Measurements from ENCODE around the gene MICA. TPM values are rescaled to one million over a fixed set of nuclear protein-coding genes. Genes with fewer than 3 reads are reported as not detected.
A peak's percentile ranks its signal among the peaks of the same experiment; 100 is the strongest.

The MICA gene
- total and polyA plus RNA-seq, 9 of the 15 experiments (the other 6 are each of a cell fraction or from before 2014, with no cell fraction given): 11.8 to 24.6 (median 16.7) TPM

- no peak for TF ChIP-seq RREB1 (CRISPR knock-in tag; IDR thresholded peaks at IDR 0.05)
- 0 out of 2 replicates have a peak, but pooled peaks have one; percentile 81 for TF ChIP-seq CAMTA2 (CRISPR knock-in tag; conservative IDR thresholded peaks at IDR 0.05)
- TF ChIP-seq HOMEZ (CRISPR knock-in tag; IDR thresholded peaks at IDR 0.05): no peak
- no peak for TF ChIP-seq FOXP1 (CRISPR knock-in tag; IDR thresholded peaks at IDR 0.05)
- TF ChIP-seq TAF9B (IDR thresholded peaks at IDR 0.05; ENCODE audit: partially characterized antibody): peak; percentile 13
- no peak for TF ChIP-seq ZFP30 (CRISPR knock-in tag; IDR thresholded peaks at IDR 0.05; ENCODE audit: borderline replicate concordance)
- TF ChIP-seq NFIC (IDR thresholded peaks at IDR 0.05): peak; percentile 64
- TF ChIP-seq ATF4 (CRISPR knock-in tag; IDR thresholded peaks at IDR 0.05): no peak
- TF ChIP-seq RNF2 (IDR thresholded peaks at IDR 0.05): peak; percentile 79
- no peak for TF ChIP-seq CBX2 (IDR thresholded peaks at IDR 0.05; ENCODE audit: insufficient read depth, low read length, poor library complexity, severe bottlenecking)
- TF ChIP-seq THRB (CRISPR knock-in tag; conservative IDR thresholded peaks at IDR 0.05): no peak
- no peak; the same call in 1 of the 2 replicates for TF ChIP-seq CREB3L1 (IDR thresholded peaks at IDR 0.05; ENCODE audit: borderline replicate concordance, low read depth)
- TF ChIP-seq PTTG1 (tag; IDR thresholded peaks at IDR 0.05; ENCODE audit: low read depth): no peak
Observed at GRCh38 chr6:31403283-31404060, at the start of gene MICA (continued).
